Stimulated activated CD4-positive, alpha-beta T cell treated with anti-CD3 and anti-CD28 coated beads, Interleukin-12 subunit alpha, Interleukin-12 subunit beta, amount 100 ng/mL, for 24 hours (primary cell): ENCODE data around the gene RRAGD.
A peak's percentile ranks its signal among the peaks of the same experiment; 100 is the strongest.
"Not testable (repeated sequence)": the region's sequence is repeated elsewhere in the genome, so short reads cannot be mapped to it uniquely, and the experiment has no call there.

Experiments used
- DNase-seq, 2 experiments: peaks; one replicate each; pipeline ENCODE4 v3.0.0-alpha.2; 2020; ENCODE audit warnings: low read depth in 2 of 2

RRAGD gene

DNA sequence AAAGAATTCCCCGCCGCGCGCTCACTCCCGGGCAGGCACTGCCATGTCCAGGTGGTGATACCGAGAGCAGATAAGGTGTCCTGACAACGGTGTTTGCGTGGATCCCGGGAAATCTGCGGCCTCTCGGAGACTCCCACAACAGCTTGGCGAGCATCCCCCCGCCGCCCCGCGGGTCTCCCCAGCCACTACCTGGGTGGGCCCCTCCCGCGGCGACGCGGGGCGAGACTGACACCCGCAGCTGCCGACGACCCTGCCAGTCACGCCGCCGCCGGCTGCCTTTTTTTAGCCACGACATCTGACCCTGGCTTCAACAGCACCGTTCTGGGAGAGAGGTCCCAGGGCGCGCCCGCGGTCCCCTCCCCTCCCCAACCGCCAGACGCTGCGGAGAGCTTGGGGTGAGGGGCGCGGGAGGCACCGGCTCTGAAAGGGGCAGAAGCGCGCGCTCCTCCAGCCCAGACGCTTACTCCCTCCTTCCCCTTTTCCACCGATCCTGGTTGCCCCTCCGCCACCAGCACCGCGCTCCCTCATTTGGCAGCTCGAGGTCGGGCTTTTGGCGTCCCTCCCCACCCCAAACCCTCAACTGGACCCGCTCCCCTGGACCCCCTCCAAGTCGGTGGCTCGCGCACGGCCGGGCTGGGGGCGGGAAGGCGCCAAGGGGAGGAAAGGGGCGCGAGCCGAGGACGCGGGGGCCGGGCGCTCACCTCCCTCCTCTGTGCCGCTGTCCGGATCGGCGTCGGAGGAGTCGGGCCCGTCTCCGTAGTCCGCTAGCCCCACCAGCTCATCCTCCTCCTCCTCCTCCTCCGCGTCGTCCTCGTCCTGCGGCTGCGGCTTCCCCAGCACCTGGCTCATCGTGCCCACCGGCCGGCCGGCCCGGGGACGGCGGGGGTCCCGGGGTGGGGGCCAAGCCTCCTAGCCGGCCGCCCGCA, 665 bp downstream of the RRAGD start:
- peak in 1 of 2 experiments; percentile 28 for DNase-seq

GRCh38 chr6:89410788-89411144, 1.3 kb downstream of the RRAGD start:
- DNase-seq, result no peak

GRCh38 chr6:89410231-89410761, 1.8 kb downstream of the RRAGD start:
- DNase-seq, result no peak

DNA sequence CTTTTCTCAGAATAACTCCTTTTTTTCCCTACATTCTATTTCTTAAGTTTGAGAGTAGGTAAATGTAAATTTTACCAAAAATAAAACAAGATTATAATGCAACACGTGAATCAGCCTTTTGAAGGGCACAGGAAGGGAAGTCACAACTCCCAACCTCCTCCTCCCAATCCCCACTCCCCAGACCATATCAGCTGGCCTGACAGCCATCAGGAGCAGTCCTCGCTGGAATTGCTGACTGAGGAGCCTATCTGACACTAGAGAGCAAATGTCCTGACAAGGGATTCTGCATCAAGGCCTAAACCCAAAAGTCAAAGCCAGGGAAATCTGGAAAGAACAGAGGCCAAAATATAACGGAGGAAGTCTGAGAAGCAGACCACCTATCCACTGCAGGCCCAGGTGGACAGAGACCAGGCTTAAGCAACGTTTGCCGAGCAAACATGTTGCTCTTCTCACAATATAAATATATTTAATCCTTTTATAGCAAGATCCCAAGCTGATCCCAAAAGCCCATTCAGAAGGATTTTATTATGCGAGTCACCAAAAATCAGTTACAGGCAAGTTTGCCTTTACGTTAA, 2.5 kb downstream of the RRAGD start:
- no peak for DNase-seq

DNA sequence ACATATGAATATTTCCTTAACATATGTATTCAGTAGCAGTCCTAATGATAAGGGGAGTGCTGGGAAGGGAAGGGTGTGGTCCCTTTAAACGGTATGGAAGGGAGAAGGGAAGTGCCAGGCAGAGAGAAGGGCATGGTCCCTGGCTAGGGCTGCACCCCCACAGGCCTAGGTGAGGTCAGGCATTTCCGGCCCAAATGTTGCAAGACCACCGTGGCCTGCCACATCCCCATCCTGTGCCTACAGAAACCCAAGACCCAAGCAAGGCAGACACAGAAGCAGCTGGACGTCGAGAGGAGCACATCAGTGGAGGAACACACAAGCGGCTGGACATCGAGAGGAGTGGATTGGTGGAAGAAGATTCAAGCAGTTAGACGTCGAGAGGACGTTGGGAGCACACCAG, 5.9 kb downstream of the RRAGD start:
- no peak for DNase-seq

DNA sequence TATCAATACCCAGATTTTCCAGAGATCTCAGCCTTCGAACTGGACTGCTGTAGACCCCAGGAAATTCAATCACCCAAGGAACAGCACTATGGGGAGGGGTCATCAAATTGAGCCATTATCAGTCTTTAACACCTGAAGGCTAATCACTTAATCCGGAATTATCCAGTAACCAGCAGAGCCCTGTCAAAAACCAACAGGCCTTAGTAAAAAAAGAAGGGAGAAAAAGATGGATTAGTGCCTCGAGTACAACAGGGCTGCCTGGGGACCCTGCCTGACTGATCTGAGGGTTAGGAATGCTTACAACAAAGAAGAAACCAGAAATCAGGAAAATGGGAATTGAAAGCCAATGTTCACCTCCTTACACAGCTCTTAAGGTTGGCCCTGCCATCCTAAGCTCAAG, 7.6 kb downstream of the RRAGD start:
- no peak for DNase-seq

GRCh38 chr6:89402776-89403175, 9.3 kb downstream of the RRAGD start:
- DNase-seq, result no peak

GRCh38 chr6:89400912-89401399, 11.1 kb downstream of the RRAGD start:
- DNase-seq, result no peak

- DNase-seq, result no peak
Measured at GRCh38 chr6:89400050-89400449, 12.0 kb downstream of the RRAGD start.

DNA sequence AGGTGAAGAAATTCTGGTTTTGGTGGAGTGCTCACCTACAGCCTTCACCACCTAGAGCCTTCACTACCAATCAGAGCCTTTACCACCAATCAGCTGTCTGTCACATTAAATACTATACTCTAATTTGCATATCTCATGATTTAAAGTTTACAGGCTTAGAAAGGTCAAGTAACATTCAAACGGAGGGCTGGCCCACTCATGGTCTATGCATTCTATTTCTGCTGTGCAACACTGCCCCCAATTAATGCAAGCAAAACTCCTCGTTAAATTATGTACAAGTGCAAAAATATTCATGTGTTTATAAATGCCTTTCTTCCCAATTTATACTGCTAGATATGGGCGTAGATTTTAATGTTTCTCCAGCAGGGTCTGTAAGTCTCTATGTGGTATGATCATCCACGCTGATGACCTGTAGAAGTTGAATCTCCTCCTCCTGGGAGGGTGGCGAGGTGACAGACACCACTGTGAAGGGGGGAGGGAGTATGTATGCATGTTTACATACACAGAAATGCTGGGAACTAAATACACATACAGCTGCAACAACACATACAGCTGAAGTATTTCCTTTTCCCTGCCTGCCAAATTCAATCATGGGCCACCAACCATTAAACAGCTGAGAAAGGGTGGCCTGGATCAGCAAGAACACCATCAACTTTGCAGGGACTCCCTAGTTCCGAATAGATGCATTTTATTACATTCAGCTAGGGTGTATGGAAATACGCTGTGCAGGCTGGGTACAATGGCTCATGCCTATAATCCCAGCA, 13.1 kb downstream of the RRAGD start:
- no peak for DNase-seq

- not testable (repeated sequence) for DNase-seq
Measured at GRCh38 chr6:89397884-89398283, 14.2 kb downstream of the RRAGD start.

- DNase-seq, result no peak
Measured at GRCh38 chr6:89393659-89394058, 18.4 kb downstream of the RRAGD start.

DNA sequence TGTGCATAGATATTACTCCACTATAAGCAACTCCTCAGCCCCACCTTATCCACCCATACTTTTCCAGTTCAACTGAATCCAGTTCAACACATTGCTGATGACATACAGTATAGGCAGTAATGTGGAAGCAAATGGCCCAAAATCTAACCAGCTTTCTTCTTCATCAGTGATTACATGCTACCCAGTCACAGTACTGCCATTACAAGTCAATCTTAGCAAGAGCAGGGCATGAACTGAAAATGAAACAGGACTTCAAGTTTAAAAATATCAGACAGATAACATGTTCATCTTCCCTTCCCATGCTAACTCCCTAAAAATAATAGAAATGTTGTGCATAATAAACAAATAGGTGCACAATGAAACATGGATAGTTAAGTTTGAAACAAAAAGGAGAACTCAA, 19.2 kb downstream of the RRAGD start:
- no peak for DNase-seq

GRCh38 chr6:89388846-89389245, 23.2 kb downstream of the RRAGD start:
- no peak for DNase-seq

GRCh38 chr6:89387516-89388201, 24.4 kb downstream of the RRAGD start:
- DNase-seq, result no peak

GRCh38 chr6:89386917-89387491, 25.1 kb downstream of the RRAGD start:
- no peak for DNase-seq

- DNase-seq, result no peak
Measured at GRCh38 chr6:89385846-89386245, 26.2 kb downstream of the RRAGD start.

GRCh38 chr6:89385156-89385667, 26.9 kb downstream of the RRAGD start:
- DNase-seq, result no peak

GRCh38 chr6:89381031-89381430, 31.0 kb downstream of the RRAGD start:
- DNase-seq, result no peak

GRCh38 chr6:89379281-89379680, 32.8 kb downstream of the RRAGD start:
- no peak for DNase-seq

DNA sequence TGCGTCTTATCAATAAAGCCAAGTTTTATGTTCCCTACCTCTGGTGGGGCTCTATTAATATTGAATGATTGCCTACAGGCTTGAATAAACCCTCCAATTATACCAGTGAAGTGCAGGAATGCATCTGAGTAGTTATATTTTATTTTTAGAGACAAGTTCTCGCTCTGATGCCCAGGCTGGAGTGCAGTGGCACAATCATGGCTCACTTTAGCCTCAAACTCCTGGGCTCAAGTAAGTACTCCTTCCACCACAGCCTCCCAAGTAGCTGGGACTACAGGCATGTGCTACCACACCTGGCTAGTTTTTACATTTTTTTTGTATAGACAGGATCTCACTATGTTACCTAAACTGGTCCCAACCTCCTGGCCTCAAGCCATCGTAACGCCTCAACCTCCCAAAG, 33.4 kb downstream of the RRAGD start:
- no peak for DNase-seq
